ENCODE results near the gene TACC2. TPM values are rescaled to one million over a fixed set of nuclear protein-coding genes. Genes with fewer than 3 reads are reported as not detected.

TACC2 gene
- total and polyA plus RNA-seq, 2 experiments from 2014 or later = 30.8 to 35.9 TPM

GRCh38 chr10:122132331-122132755 lies 143.4 kb downstream of the TACC2 start:
- Histone ChIP-seq H3K9me2 (ENCODE audit: insufficient read depth) (no peaks in the 10 kb centered on the region), H3F3A (replicated peaks; ENCODE audit: low read depth) (no peaks in the 10 kb centered on the region), H2AFZ (no peak overlapping the region), H3K79me2 (replicated peaks; ENCODE audit: insufficient read depth) (peaks cover 17% of the 10 kb centered on the region; the same call in 1 of the 2 replicates), H3K27ac (ENCODE audit: low read depth) (peak overlapping the region; percentile 59; the same call in 1 of the 2 replicates), H3K27me3 (ENCODE audit: insufficient read depth) (no peaks in the 10 kb centered on the region), H3K36me3 (ENCODE audit: insufficient read depth) (no peaks in the 10 kb centered on the region), H3K4me3 (0 out of 2 replicates have a peak overlapping the region, but pooled peaks have one; percentile 26), H4K20me1 (replicated peaks; ENCODE audit: insufficient read depth) (no peaks in the 10 kb centered on the region; the same call in 1 of the 2 replicates), H3K4me1 (ENCODE audit: insufficient read depth) (peaks cover 14% of the 10 kb centered on the region), H3K4me2 (peak overlapping the region; percentile 73)
- H3K4me1 Mint-ChIP-seq = peaks cover 28% of the 10 kb centered on the region
- TF ChIP-seq JUNB (IDR thresholded peaks at IDR 0.05; ENCODE audit: unreplicated experiment) (no peak), CREB1 (CRISPR knock-in tag; IDR thresholded peaks at IDR 0.05; ENCODE audit: low read depth) (no peak), STAT1 (IDR thresholded peaks at IDR 0.05; ENCODE audit: unreplicated experiment) (no peak), ZNF331 (CRISPR knock-in tag; IDR thresholded peaks at IDR 0.05; ENCODE audit: low read depth) (no peak)
- peak overlapping the region; percentile 50; the same call in 1 of the 2 replicates for H3K27ac Mint-ChIP-seq
- 0 out of 3 replicates have a peak overlapping the region, but pooled peaks have one; percentile 32 for H3K4me3 Mint-ChIP-seq
- H3K9me3 Mint-ChIP-seq = no peaks in the 10 kb centered on the region
- peaks cover 37% of the 10 kb centered on the region for H3K36me3 Mint-ChIP-seq (ENCODE audit: low read depth)
- H3K27me3 Mint-ChIP-seq (ENCODE audit: insufficient read depth, low read depth, poor library complexity) = peaks cover 8% of the 10 kb centered on the region
- ATAC-seq (peak; percentile 86), DNase-seq (ENCODE audit: low spot score) (peak; percentile 66)

DNA sequence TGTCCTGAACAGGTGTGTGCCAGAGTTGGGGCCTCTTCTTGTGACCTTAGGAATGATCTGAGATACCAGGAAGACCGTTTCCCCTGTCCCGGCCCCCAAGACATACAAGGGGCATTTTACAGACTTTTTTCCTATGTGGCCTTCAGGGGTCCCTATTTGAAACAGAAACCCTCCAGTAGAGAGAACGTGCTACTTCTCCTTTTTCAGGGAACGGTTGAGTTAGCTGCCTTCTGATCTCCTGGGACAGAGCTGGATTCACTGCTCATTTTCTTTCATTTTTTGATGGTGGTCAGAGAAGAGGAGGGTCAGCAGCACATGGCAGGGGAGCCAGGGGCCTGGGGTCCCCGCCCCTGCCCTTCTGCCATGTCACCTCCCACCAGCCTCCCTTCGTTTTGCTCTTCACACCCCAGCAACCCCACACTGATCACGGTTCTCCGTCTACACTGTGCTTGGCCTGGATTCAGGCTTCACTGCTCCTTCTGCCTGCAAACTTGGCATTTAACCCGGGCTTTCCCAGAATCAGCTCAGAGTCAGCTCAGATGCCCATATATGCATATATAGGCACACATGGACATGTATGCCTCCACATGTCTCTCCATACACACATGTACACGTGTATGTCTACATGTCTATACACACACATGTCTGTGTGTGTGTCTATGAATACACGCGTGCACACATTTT lies 144.1 kb downstream of the TACC2 start:
- peaks cover 10% of the 10 kb centered on the region; the same call in 1 of the 2 replicates for H3K79me2 ChIP-seq (replicated peaks; ENCODE audit: insufficient read depth)
- H3K27me3 ChIP-seq (ENCODE audit: insufficient read depth) = no peaks in the 10 kb centered on the region
- no peak for ATAC-seq
- Mint-ChIP-seq H3K36me3 (ENCODE audit: low read depth) (peaks cover 39% of the 10 kb centered on the region), H3K4me1 (peaks cover 31% of the 10 kb centered on the region), H3K9me3 (no peaks in the 10 kb centered on the region), H3K27me3 (ENCODE audit: insufficient read depth, low read depth, poor library complexity) (peaks cover 8% of the 10 kb centered on the region), H3K27ac (peak overlapping the region; percentile 80), H3K4me3 (peak overlapping the region; percentile 28; the same call in 1 of the 3 replicates)
- H3K4me3 ChIP-seq = no peak overlapping the region
- DNase-seq (ENCODE audit: low spot score) = no peak
- H2AFZ ChIP-seq = no peak overlapping the region
- H3K27ac ChIP-seq (ENCODE audit: low read depth) = peak overlapping the region; percentile 59; the same call in 1 of the 2 replicates
- TF ChIP-seq JUNB (IDR thresholded peaks at IDR 0.05; ENCODE audit: unreplicated experiment) (no peak), ZNF331 (CRISPR knock-in tag; IDR thresholded peaks at IDR 0.05; ENCODE audit: low read depth) (no peak), EZH2 (IDR thresholded peaks at IDR 0.05; ENCODE audit: low read depth, unreplicated experiment) (no peak), NANOG (IDR thresholded peaks at IDR 0.05; ENCODE audit: borderline replicate concordance) (no peak), REST (IDR thresholded peaks at IDR 0.05; ENCODE audit: unreplicated experiment) (no peak), ZNF114 (CRISPR knock-in tag; IDR thresholded peaks at IDR 0.05) (no peak)
- H3K9me2 ChIP-seq (ENCODE audit: insufficient read depth) = no peaks in the 10 kb centered on the region
- no peaks in the 10 kb centered on the region; the same call in 1 of the 2 replicates for H4K20me1 ChIP-seq (replicated peaks; ENCODE audit: insufficient read depth)
- no peaks in the 10 kb centered on the region for H3F3A ChIP-seq (replicated peaks; ENCODE audit: low read depth)
- H3K36me3 ChIP-seq (ENCODE audit: insufficient read depth) = no peaks in the 10 kb centered on the region; the same call in 1 of the 2 replicates
- peak overlapping the region; percentile 73 for H3K4me2 ChIP-seq
- peaks cover 14% of the 10 kb centered on the region for H3K4me1 ChIP-seq (ENCODE audit: insufficient read depth)
